Tibial nerve (tissue), 4 donors: Measurements from ENCODE around the gene EME2. TPM values are rescaled to one million over a fixed set of nuclear protein-coding genes. Genes with fewer than 3 reads are reported as not detected.
"Not testable (repeated sequence)": the region's sequence is repeated elsewhere in the genome, so short reads cannot be mapped to it uniquely, and the experiment has no call there.

Source experiments
- DNase-seq, 2 donors: peaks; one replicate each; pipeline ENCODE4 v3.0.0-alpha.2; 2019; ENCODE audit warnings: low spot score in 2 of 2
- H3K27ac ChIP-seq, 4 donors: fragments of 200-600 bp; sonication (generic) in 3 of 4; one replicate each; pipeline ENCODE4 v1.5.1; 2017 to 2019; ENCODE audit warnings: mild to moderate bottlenecking in 1 of 4
- H3K27me3 ChIP-seq, 2 donors: fragments of 200-600 bp; sonication (generic) in 1 of 2; one replicate each; pipeline versions ENCODE4 v1.5.1 to v1.6.0; 2017 to 2019
- H3K36me3 ChIP-seq, 3 donors: fragments of 200-600 bp; sonication (generic); one replicate each; pipeline ENCODE4 v1.5.1; 2018 to 2019
- H3K4me1 ChIP-seq, 4 donors: fragments of 200-600 bp; sonication (generic) in 3 of 4; one replicate each; pipeline ENCODE4 v1.5.1; 2017 to 2019
- H3K4me3 ChIP-seq, 4 donors: fragments of 200-600 bp; sonication (generic) in 3 of 4; one replicate each; pipeline ENCODE4 v1.5.1; 2017 to 2019; ENCODE audit warnings: mild to moderate bottlenecking in 1 of 4, moderate library complexity in 1 of 4
- H3K9me3 ChIP-seq, 4 donors: fragments of 200-600 bp; sonication (generic) in 3 of 4; one replicate each; pipeline ENCODE4 v1.5.1; 2017 to 2019
- CTCF ChIP-seq, 5 experiments: fragments of 200-600 bp in 3 of 5; fragments of 450-650 bp in 2 of 5; sonication (generic) in 3 of 5; IDR thresholded peaks; one replicate each; pipeline ENCODE4 v1.5.1; 2016 to 2019; ENCODE audit warnings: antibody characterized with exemption in 5 of 5, mild to moderate bottlenecking in 3 of 5, moderate library complexity in 2 of 5
- EP300 ChIP-seq, 2 donors: sonication (generic); formaldehyde crosslinking; IDR thresholded peaks; one replicate each; pipeline ENCODE4 v1.6.1; 2017; ENCODE audit warnings: antibody characterized with exemption in 2 of 2, mild to moderate bottlenecking in 1 of 2
- POLR2A ChIP-seq, 2 donors: fragments of 450-650 bp; IDR thresholded peaks; one replicate each; pipeline ENCODE4 v1.6.1; 2017; ENCODE audit warnings: antibody characterized with exemption in 2 of 2, mild to moderate bottlenecking in 2 of 2, moderate library complexity in 2 of 2
- WGBS, 2 donors: methylation state at CpG; one replicate each; pipeline ENCODE4 v1.1.5; 2018; 5-methylcytosine and 5-hydroxymethylcytosine counted together
- total RNA-seq, 4 donors: library from RNA; depleted of rRNA; stranded (reverse); fragments of >200 nt; gene quantifications; one replicate each; pipeline ENCODE4 v1.1.0, GENCODE V29; 2016

Gene EME2
- total RNA-seq, 4 donors from 2014 or later = 13.2 to 41.4 (median 17.7) TPM

- 80 to 81% methylated on average over 8 to 14 of the region's 14 CpGs for WGBS, 2 donors
- Histone ChIP-seq H3K4me3 (no peak overlapping the region), H3K4me1 (peaks cover 0 to 6% (median 0%) of the 10 kb centered on the region in 4 donors), H3K27me3 (no peaks in the 10 kb centered on the region), H3K27ac (no peak overlapping the region), H3K36me3 (peaks cover 0 to 78% (median 24%) of the 10 kb centered on the region in 3 donors), H3K9me3 (no peaks in the 10 kb centered on the region)
- TF ChIP-seq CTCF (IDR thresholded peaks at IDR 0.05) (no peak), EP300 (IDR thresholded peaks at IDR 0.05) (no peak), POLR2A (IDR thresholded peaks at IDR 0.05) (no peak)
- no peak for DNase-seq
Measured at GRCh38 chr16:1732071-1732470, 40.5 kb upstream of the EME2 start.

- 89 to 93% methylated on average over 8 to 21 of the region's 21 CpGs for WGBS, 2 donors
- H3K27me3 ChIP-seq, DNase-seq, H3K4me3 ChIP-seq, H3K4me1 ChIP-seq, H3K27ac ChIP-seq, H3K9me3 ChIP-seq: not testable (repeated sequence)
- peaks cover 0 to 75% (median 24%) of the 10 kb centered on the region in 3 donors for H3K36me3 ChIP-seq
Measured at GRCh38 chr16:1732551-1732987, 40.0 kb upstream of the EME2 start.

- H3K27ac ChIP-seq = no peak overlapping the region
- H3K36me3 ChIP-seq = peaks cover 0 to 59% (median 13%) of the 10 kb centered on the region in 3 donors
- peaks cover 0 to 6% (median 0%) of the 10 kb centered on the region in 4 donors for H3K4me1 ChIP-seq
- TF ChIP-seq CTCF (IDR thresholded peaks at IDR 0.05) = no peak
- TF ChIP-seq EP300 (IDR thresholded peaks at IDR 0.05) = no peak
- no peak for TF ChIP-seq POLR2A (IDR thresholded peaks at IDR 0.05)
- H3K4me3 ChIP-seq = no peak overlapping the region
- DNase-seq = no peak
- no peaks in the 10 kb centered on the region for H3K9me3 ChIP-seq
- WGBS, 2 donors = 88 to 95% methylated on average over 8 to 17 of the region's 22 CpGs
- H3K27me3 ChIP-seq = no peaks in the 10 kb centered on the region
Measured at GRCh38 chr16:1734123-1734522, 38.5 kb upstream of the EME2 start.

GRCh38 chr16:1734816-1735215 is 37.8 kb upstream of the EME2 start:
- Histone ChIP-seq H3K27ac (no peak overlapping the region), H3K9me3 (no peaks in the 10 kb centered on the region), H3K4me3 (no peak overlapping the region), H3K36me3 (peaks cover 0 to 52% (median 10%) of the 10 kb centered on the region in 3 donors), H3K27me3 (no peaks in the 10 kb centered on the region), H3K4me1 (peaks cover 0 to 6% (median 0%) of the 10 kb centered on the region in 4 donors)
- TF ChIP-seq EP300 (IDR thresholded peaks at IDR 0.05) (no peak), POLR2A (IDR thresholded peaks at IDR 0.05) (no peak), CTCF (IDR thresholded peaks at IDR 0.05) (no peak)
- 96 to 98% methylated on average over 18 to 21 of the region's 22 CpGs for WGBS, 2 donors
- no peak for DNase-seq

GRCh38 chr16:1740234-1740633 is 32.4 kb upstream of the EME2 start:
- no peak overlapping the region for H3K27ac ChIP-seq
- WGBS, 2 donors = 96 to 99% methylated on average over 33 of the region's 33 CpGs
- H3K36me3 ChIP-seq = peaks cover 0 to 50% (median 8%) of the 10 kb centered on the region in 3 donors
- DNase-seq = no peak
- no peaks in the 10 kb centered on the region for H3K9me3 ChIP-seq
- H3K4me1 ChIP-seq = no peaks in the 10 kb centered on the region
- H3K27me3 ChIP-seq = no peaks in the 10 kb centered on the region
- no peak overlapping the region for H3K4me3 ChIP-seq
- TF ChIP-seq EP300 (IDR thresholded peaks at IDR 0.05) (no peak), CTCF (IDR thresholded peaks at IDR 0.05) (no peak), POLR2A (IDR thresholded peaks at IDR 0.05) (no peak)
